Ishikawa (cell line): ENCODE data around the gene RWDD2A.

Experiments
- CEBPB ChIP-seq: IDR thresholded peaks from 2 replicates; pipeline ENCODE4 v1.6.1; 2012
- CREB1 ChIP-seq: IDR thresholded peaks from 2 replicates; pipeline ENCODE4 v1.6.1; 2012; ENCODE audit warnings: low read depth
- EP300 ChIP-seq: IDR thresholded peaks from 2 replicates; pipeline ENCODE4 v1.6.1; 2012; ENCODE audit warnings: borderline replicate concordance
- NFIC ChIP-seq: IDR thresholded peaks from 2 replicates; pipeline ENCODE4 v1.6.1; 2012
- REST ChIP-seq: IDR thresholded peaks from 2 replicates; pipeline ENCODE4 v1.6.1; 2012; ENCODE audit warnings: low read depth, mild to moderate bottlenecking
- TAF1 ChIP-seq: IDR thresholded peaks from 2 replicates; pipeline ENCODE4 v1.6.1; 2012; ENCODE audit warnings: low read depth, mild to moderate bottlenecking
- TCF12 ChIP-seq: IDR thresholded peaks from 2 replicates; pipeline ENCODE4 v1.6.1; 2012; ENCODE audit warnings: low read depth
- YY1 ChIP-seq: IDR thresholded peaks from 2 replicates; pipeline ENCODE4 v1.6.1; 2012; ENCODE audit warnings: low read depth
- ZBTB7A ChIP-seq: IDR thresholded peaks from 2 replicates; pipeline ENCODE4 v1.6.1; 2012; ENCODE audit warnings: low read depth
- TF ChIP-seq, protein P1 (sequence below): IDR thresholded peaks from 2 replicates; pipeline ENCODE4 v1.6.1; 2012
- TF ChIP-seq, protein P2 (sequence below): IDR thresholded peaks from 2 replicates; pipeline ENCODE4 v1.6.1; 2012

GRCh38 chr6:83167726-83168278 is 25.4 kb upstream of the RWDD2A start:
- TF ChIP-seq REST (no peak), EP300 (no peak), NFIC (no peak), YY1 (no peak), TAF1 (no peak), CEBPB (no peak), TCF12 (no peak), CREB1 (no peak), ZBTB7A (no peak)
- TF ChIP-seq, protein P1, sequence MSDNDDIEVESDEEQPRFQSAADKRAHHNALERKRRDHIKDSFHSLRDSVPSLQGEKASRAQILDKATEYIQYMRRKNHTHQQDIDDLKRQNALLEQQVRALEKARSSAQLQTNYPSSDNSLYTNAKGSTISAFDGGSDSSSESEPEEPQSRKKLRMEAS: no peak
- TF ChIP-seq, protein P2, sequence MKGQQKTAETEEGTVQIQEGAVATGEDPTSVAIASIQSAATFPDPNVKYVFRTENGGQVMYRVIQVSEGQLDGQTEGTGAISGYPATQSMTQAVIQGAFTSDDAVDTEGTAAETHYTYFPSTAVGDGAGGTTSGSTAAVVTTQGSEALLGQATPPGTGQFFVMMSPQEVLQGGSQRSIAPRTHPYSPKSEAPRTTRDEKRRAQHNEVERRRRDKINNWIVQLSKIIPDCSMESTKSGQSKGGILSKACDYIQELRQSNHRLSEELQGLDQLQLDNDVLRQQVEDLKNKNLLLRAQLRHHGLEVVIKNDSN: no peak
